Large intestine (tissue), 3 donors: ENCODE measurements around the gene AURKAIP1. TPM values are rescaled to one million over a fixed set of nuclear protein-coding genes. Genes with fewer than 3 reads are reported as not detected.

ENCODE experiments used
- DNase-seq, 2 donors: peaks; one replicate each; pipeline versions ENCODE4 v3.0.0 to v3.0.0-alpha.2; 2013
- H3K27ac ChIP-seq: one replicate; pipeline ENCODE4 v1.5.1; 2013; ENCODE audit warnings: low read length
- H3K27me3 ChIP-seq: 2 replicates; pipeline ENCODE4 v1.6.1; 2013; ENCODE audit warnings: low read length; ENCODE audit not compliant: control insufficient read depth, insufficient read depth
- H3K36me3 ChIP-seq: 2 replicates; pipeline ENCODE4 v1.6.1; 2013; ENCODE audit warnings: low read length; ENCODE audit not compliant: control insufficient read depth, insufficient read depth
- H3K4me1 ChIP-seq: one replicate; pipeline ENCODE4 v1.6.1; 2013; ENCODE audit warnings: low read length; ENCODE audit not compliant: control insufficient read depth, insufficient read depth
- H3K4me3 ChIP-seq: one replicate; pipeline ENCODE4 v1.5.1; 2013; ENCODE audit warnings: low read length
- H3K9me3 ChIP-seq: one replicate; pipeline ENCODE4 v1.6.1; 2013; ENCODE audit warnings: mild to moderate bottlenecking, low read depth, low read length, moderate library complexity; ENCODE audit not compliant: control insufficient read depth
- WGBS: methylation state at CpG from one replicate; pipeline ENCODE4 v1.1.5; 2013; ENCODE audit warnings: low lambda C conversion rate; ENCODE audit not compliant: insufficient coverage; 5-methylcytosine and 5-hydroxymethylcytosine counted together
- polyA plus RNA-seq: library from polyadenylated mRNA; unstranded; fragments of 120-200 nt; gene quantifications from one replicate; pipeline ENCODE4 v1.2.1, GENCODE V29; 2013

Gene AURKAIP1
- polyA plus RNA-seq, 1 donor = 88.4 TPM

DNA sequence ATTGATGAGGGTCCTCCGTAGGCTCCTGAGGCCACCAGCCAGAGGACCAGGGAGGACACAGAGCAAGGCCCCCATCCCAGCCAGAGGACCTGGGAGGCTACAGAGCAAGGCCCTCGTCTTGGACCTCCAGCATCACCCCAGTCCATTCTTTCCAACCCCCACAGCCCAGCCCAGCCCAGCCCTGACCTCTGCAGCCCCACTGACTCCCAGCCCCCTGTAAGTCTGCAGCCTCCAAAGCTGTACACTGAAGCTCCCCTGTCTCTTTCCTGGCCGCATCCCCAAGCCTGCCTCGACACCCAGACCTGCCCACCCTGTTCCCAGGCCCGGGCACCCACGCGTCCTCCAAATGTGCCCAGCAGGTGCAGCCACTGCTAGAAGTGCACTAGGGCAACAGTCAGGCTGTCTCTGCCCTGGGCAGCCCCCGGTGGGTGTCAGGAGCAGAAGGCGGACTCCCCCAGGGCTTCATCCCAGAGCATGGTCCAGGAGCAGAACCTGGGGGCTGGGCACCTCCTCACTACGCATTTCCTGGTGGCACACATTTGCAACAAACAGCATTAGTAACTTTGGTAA, 27.9 kb downstream of the AURKAIP1 start:
- H3K36me3 ChIP-seq = peaks cover 4% of the 10 kb centered on the region
- H3K4me3 ChIP-seq = peak overlapping the region; percentile 43
- WGBS = no CpG with 5 or more reads among the region's 10 CpGs
- no peak for DNase-seq
- H3K27me3 ChIP-seq = no peaks in the 10 kb centered on the region
- no peaks in the 10 kb centered on the region for H3K9me3 ChIP-seq
- peaks cover 45% of the 10 kb centered on the region for H3K4me1 ChIP-seq
- H3K27ac ChIP-seq = peak overlapping the region; percentile 75

- WGBS = no CpG with 5 or more reads among the region's 10 CpGs
- Histone ChIP-seq H3K4me1 (peaks cover 39% of the 10 kb centered on the region), H3K9me3 (no peaks in the 10 kb centered on the region), H3K36me3 (peaks cover 8% of the 10 kb centered on the region), H3K27me3 (no peaks in the 10 kb centered on the region), H3K27ac (no peak overlapping the region), H3K4me3 (no peak overlapping the region)
- DNase-seq = no peak
These were observed 28.5 kb downstream of the AURKAIP1 start for GRCh38 chr1:1346501-1346890.

- Histone ChIP-seq H3K36me3 (peaks cover 13% of the 10 kb centered on the region), H3K4me3 (no peak overlapping the region), H3K27ac (no peak overlapping the region), H3K9me3 (no peaks in the 10 kb centered on the region), H3K4me1 (peaks cover 37% of the 10 kb centered on the region), H3K27me3 (no peaks in the 10 kb centered on the region)
- DNase-seq = no peak
- WGBS = no CpG with 5 or more reads among the region's 12 CpGs
These were observed 29.0 kb downstream of the AURKAIP1 start for GRCh38 chr1:1345860-1346500.

DNA sequence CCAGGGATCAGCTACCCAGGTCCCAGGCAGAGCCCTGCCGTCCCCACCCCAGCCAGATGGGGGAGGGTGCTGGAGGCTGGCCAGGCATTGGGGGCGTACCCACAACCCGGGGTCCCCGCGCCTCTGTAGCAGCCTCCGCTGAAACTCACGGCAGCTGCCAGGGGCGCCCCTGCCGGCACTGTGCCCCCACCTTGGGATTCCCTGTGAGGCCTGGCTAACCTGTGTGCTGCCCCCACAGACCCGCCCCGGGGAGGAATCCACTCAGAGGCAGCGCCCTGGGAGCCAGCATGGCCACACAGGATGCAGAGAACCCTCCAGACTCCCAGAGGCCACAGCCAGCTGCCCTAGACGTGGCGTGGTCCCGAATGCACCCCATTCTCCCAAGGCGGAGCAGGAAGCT, 29.6 kb downstream of the AURKAIP1 start:
- Histone ChIP-seq H3K27me3 (no peaks in the 10 kb centered on the region), H3K4me3 (no peak overlapping the region), H3K27ac (no peak overlapping the region), H3K4me1 (peaks cover 37% of the 10 kb centered on the region), H3K9me3 (no peaks in the 10 kb centered on the region), H3K36me3 (peaks cover 19% of the 10 kb centered on the region)
- WGBS = no CpG with 5 or more reads among the region's 16 CpGs
- DNase-seq = no peak

DNA sequence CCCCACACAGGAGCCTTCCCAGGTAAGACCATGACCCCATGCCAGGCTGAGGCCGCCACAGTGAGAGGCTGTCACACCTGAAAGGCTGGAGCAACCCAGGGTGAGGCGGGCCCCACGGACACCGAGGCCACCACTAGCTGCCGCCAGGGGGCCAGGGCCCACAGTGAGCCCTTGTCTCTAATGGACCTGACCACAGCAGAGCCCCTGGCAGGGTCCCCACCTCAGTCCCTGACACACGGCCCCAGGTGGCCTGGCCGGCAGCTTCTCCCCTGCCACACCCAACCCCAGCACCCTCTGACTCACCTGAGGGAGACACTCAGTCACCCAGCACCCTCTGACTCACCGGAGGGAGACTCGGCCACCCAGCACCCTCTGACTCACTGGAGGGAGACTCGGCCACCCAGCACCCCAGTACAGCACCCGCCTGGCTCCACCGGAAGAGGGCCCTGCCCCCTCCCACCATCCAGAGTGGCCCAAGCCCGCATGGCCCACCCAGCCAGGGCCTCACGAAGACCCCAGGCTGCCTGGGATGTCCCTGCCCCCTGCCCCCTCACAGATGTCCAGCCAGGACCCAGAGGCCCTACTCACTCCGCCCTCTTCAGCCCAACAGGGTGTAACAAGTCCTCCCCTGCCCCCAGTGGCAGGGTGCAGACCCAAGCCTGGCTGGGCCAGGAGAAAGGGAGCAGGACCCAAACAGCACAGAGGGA, 30.2 kb downstream of the AURKAIP1 start:
- no peaks in the 10 kb centered on the region for H3K9me3 ChIP-seq
- H3K4me3 ChIP-seq = no peak overlapping the region
- whole genome bisulfite sequencing = no CpG with 5 or more reads among the region's 15 CpGs
- no peak for DNase-seq
- peaks cover 24% of the 10 kb centered on the region for H3K36me3 ChIP-seq
- H3K27ac ChIP-seq = no peak overlapping the region
- peaks cover 37% of the 10 kb centered on the region for H3K4me1 ChIP-seq
- no peaks in the 10 kb centered on the region for H3K27me3 ChIP-seq

DNA sequence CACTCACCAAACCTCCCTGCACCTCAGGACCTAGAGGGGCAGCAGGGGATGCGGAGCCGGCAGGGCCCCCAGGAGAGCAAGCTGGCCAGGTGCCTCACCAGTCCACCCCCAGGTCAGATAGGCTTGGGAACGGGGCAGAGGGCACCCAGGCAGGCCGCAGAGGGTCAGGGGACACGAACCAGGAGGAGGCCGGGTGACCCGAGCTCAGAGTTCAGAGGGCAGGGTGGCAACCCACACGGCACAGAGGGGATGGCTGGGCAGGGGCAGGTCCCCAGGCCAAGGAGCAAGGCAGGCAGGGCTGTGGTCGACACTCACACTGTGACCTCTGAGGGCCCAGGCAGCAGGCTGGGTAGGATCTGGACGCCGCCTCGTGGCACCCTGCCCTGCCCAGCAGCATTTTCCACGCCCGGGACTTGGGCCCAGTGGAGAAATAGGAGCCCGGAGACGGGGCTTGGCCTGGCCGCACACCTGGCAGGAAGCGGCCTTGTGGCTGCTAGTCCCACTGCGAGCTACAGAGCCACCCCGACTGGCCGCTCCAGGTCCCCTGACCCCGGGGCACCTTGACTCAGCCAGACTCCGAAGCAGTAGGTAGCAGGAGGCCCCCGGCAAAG, 31.1 kb downstream of the AURKAIP1 start:
- no peaks in the 10 kb centered on the region for H3K9me3 ChIP-seq
- WGBS = no CpG with 5 or more reads among the region's 24 CpGs
- no peaks in the 10 kb centered on the region for H3K27me3 ChIP-seq
- no peak overlapping the region for H3K27ac ChIP-seq
- no peak overlapping the region for H3K4me3 ChIP-seq
- H3K36me3 ChIP-seq = peaks cover 28% of the 10 kb centered on the region
- H3K4me1 ChIP-seq = peaks cover 37% of the 10 kb centered on the region
- DNase-seq = no peak

GRCh38 chr1:1342584-1343115, 32.4 kb downstream of the AURKAIP1 start:
- Histone ChIP-seq H3K27me3 (no peaks in the 10 kb centered on the region), H3K27ac (no peak overlapping the region), H3K4me3 (no peak overlapping the region), H3K36me3 (peaks cover 38% of the 10 kb centered on the region), H3K4me1 (peaks cover 32% of the 10 kb centered on the region), H3K9me3 (peaks cover 4% of the 10 kb centered on the region)
- no CpG with 5 or more reads among the region's 18 CpGs for WGBS
- DNase-seq = no peak

DNA sequence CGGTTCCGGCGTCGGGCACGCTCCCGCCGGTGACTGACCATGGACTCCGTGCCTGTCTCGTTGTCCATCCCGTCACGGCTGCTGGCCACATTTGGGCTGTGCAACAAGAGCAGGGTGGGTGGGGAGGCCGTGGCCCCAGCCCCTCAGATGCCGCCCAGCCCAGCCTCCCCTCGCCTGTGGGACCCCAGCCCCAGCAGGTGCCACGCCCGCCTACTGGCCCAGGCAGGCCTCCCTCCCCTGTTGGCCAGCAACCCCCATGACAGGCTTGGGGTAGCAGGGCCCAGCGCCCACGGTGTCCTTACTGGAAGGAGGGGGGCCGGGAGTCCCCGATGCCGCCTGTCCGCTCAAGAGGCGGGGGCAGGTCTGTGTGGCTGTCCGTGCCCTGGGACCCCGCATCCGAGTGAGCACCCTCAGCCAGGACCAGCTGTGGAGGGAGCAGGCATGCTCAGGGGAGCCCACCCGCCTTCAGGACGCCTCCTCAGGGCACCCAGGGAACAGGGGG, 32.9 kb downstream of the AURKAIP1 start:
- no peak overlapping the region for H3K4me3 ChIP-seq
- no peak overlapping the region for H3K27ac ChIP-seq
- H3K4me1 ChIP-seq = peaks cover 29% of the 10 kb centered on the region
- peaks cover 4% of the 10 kb centered on the region for H3K9me3 ChIP-seq
- no peaks in the 10 kb centered on the region for H3K27me3 ChIP-seq
- no peak for DNase-seq
- no CpG with 5 or more reads among the region's 28 CpGs for WGBS
- H3K36me3 ChIP-seq = peaks cover 43% of the 10 kb centered on the region

GRCh38 chr1:1341549-1342021, 33.4 kb downstream of the AURKAIP1 start:
- no peaks in the 10 kb centered on the region for H3K27me3 ChIP-seq
- WGBS = no CpG with 5 or more reads among the region's 17 CpGs
- H3K9me3 ChIP-seq = peaks cover 6% of the 10 kb centered on the region
- H3K4me3 ChIP-seq = no peak overlapping the region
- peaks cover 45% of the 10 kb centered on the region for H3K36me3 ChIP-seq
- no peak overlapping the region for H3K27ac ChIP-seq
- H3K4me1 ChIP-seq = peaks cover 23% of the 10 kb centered on the region
- DNase-seq = no peak
